IMR-90 (cell line): ENCODE measurements around the gene BCL2L11. TPM values are rescaled to one million over a fixed set of nuclear protein-coding genes. Genes with fewer than 3 reads are reported as not detected.

Experiments
- ATAC-seq: fragments of 200-7000 bp; cut with Tn5 transposase; 2 replicates; pipeline ENCODE4 v1.9.1; 2020; ENCODE audit warnings: low read depth, mild to moderate bottlenecking, moderate library complexity
- BruUV-seq: library from RNA; stranded (reverse); fragments of 400-500 nt; replicated peaks from 2 replicates; lab custom pipeline; 2021; lab: Mats Ljungman, UMichigan
- CTCF ChIA-PET: fragments of 300-600 bp; formaldehyde crosslinking; extraction: SDS; loops from one replicate; lab custom pipeline; 2021; ENCODE audit warnings: antibody characterized with exemption; lab: Yijun Ruan, JAX
- POLR2A ChIA-PET: fragments of 300-600 bp; sonication (Branson Sonifier 250); formaldehyde crosslinking; loops from one replicate; lab custom pipeline; 2022; ENCODE audit warnings: antibody characterized with exemption; ENCODE audit not compliant: unreplicated experiment; lab: Charles Lee
- DNase-seq: peaks from one replicate; pipeline ENCODE4 v3.0.0; 2013
- H2AFZ ChIP-seq: replicated peaks from 2 replicates; pipeline ENCODE3; 2013; ENCODE audit warnings: low read length, mild to moderate bottlenecking; ENCODE audit not compliant: poor library complexity
- H2AK5ac ChIP-seq: 2 replicates; pipeline ENCODE4 v1.6.1; 2013; ENCODE audit warnings: low read depth, low read length, inconsistent platforms
- H2AK9ac ChIP-seq: replicated peaks from 2 replicates; pipeline ENCODE3; 2013; ENCODE audit warnings: mild to moderate bottlenecking, low read depth, low read length, moderate library complexity; ENCODE audit not compliant: poor library complexity
- H2BK120ac ChIP-seq: 2 replicates; pipeline ENCODE4 v1.6.1; 2013; ENCODE audit warnings: low read depth, low read length, inconsistent platforms
- H2BK15ac ChIP-seq: 3 replicates; pipeline ENCODE4 v1.6.1; 2013; ENCODE audit warnings: low read depth, low read length, inconsistent platforms
- H2BK20ac ChIP-seq: 2 replicates; pipeline ENCODE4 v1.6.1; 2013; ENCODE audit warnings: low read depth, mild to moderate bottlenecking, inconsistent platforms, low read length, moderate library complexity
- H2BK5ac ChIP-seq: 2 replicates; pipeline ENCODE4 v1.6.1; 2013; ENCODE audit warnings: mild to moderate bottlenecking, low read depth, low read length, inconsistent platforms; ENCODE audit not compliant: poor library complexity, severe bottlenecking
- H3K14ac ChIP-seq: replicated peaks from 2 replicates; pipeline ENCODE4 v1.6.1; 2013; ENCODE audit warnings: low read depth, low read length, inconsistent platforms
- H3K18ac ChIP-seq: 2 replicates; pipeline ENCODE4 v1.6.1; 2013; ENCODE audit warnings: low read depth, low read length, control low read depth
- H3K23ac ChIP-seq: 2 replicates; pipeline ENCODE4 v1.6.1; 2013; ENCODE audit warnings: low read depth, low read length, inconsistent platforms
- H3K27ac ChIP-seq: 2 replicates; pipeline ENCODE4 v1.5.1; 2013; ENCODE audit warnings: mild to moderate bottlenecking, control low read depth, low read length; ENCODE audit not compliant: insufficient read depth
- H3K27me3 ChIP-seq: 2 replicates; pipeline ENCODE4 v1.6.1; 2013; ENCODE audit warnings: low read length; ENCODE audit not compliant: control insufficient read depth, insufficient read depth
- H3K36me3 ChIP-seq: 2 replicates; pipeline ENCODE4 v1.6.1; 2013; ENCODE audit warnings: low read length, mixed read lengths; ENCODE audit not compliant: control insufficient read depth, insufficient read depth
- H3K4ac ChIP-seq: 2 replicates; pipeline ENCODE4 v1.6.1; 2013; ENCODE audit warnings: low read depth, low read length, inconsistent platforms
- H3K4me1 ChIP-seq: 2 replicates; pipeline ENCODE4 v1.6.1; 2013; ENCODE audit warnings: low read length, mixed read lengths; ENCODE audit not compliant: control insufficient read depth, insufficient read depth
- H3K4me2 ChIP-seq: 2 replicates; pipeline ENCODE4 v1.6.1; 2013; ENCODE audit warnings: low read depth, mild to moderate bottlenecking, control low read depth, low read length, moderate library complexity
- H3K4me3 ChIP-seq: 2 replicates; pipeline ENCODE4 v1.5.1; 2013; ENCODE audit warnings: low read depth, mild to moderate bottlenecking, control low read depth, low read length, moderate library complexity; ENCODE audit not compliant: insufficient read depth
- H3K56ac ChIP-seq: 2 replicates; pipeline ENCODE4 v1.6.1; 2013; ENCODE audit warnings: low read length, inconsistent platforms; ENCODE audit not compliant: insufficient read depth; ENCODE audit errors: extremely low read depth
- H3K79me1 ChIP-seq, 2 experiments: 2 replicates each; pipeline ENCODE4 v1.6.1; 2013; ENCODE audit warnings: low read length in 2 of 2, inconsistent platforms in 1 of 2, low read depth in 1 of 2
- H3K9ac ChIP-seq: 2 replicates; pipeline ENCODE4 v1.6.1; 2013; ENCODE audit warnings: low read depth, low read length, control low read depth
- H3K9me1 ChIP-seq: 2 replicates; pipeline ENCODE4 v1.6.1; 2013; ENCODE audit warnings: low read length, inconsistent platforms; ENCODE audit not compliant: insufficient read depth
- H3K9me3 ChIP-seq: 2 replicates; pipeline ENCODE4 v1.6.1; 2013; ENCODE audit warnings: low read length; ENCODE audit not compliant: control insufficient read depth, insufficient read depth
- H4K20me1 ChIP-seq: 2 replicates; pipeline ENCODE4 v1.6.1; 2013; ENCODE audit warnings: low read length, inconsistent platforms; ENCODE audit not compliant: insufficient read depth
- H4K5ac ChIP-seq: 2 replicates; pipeline ENCODE4 v1.6.1; 2013; ENCODE audit warnings: mild to moderate bottlenecking, low read depth, low read length, control low read depth
- H4K8ac ChIP-seq, 2 experiments: 2 replicates each; pipeline ENCODE4 v1.6.1; 2013; ENCODE audit warnings: low read depth in 2 of 2, low read length in 2 of 2, control low read depth in 1 of 2, inconsistent platforms in 1 of 2
- H4K91ac ChIP-seq: 2 replicates; pipeline ENCODE4 v1.6.1; 2013; ENCODE audit warnings: low read depth, low read length, inconsistent platforms; ENCODE audit not compliant: insufficient read depth
- BHLHE40 ChIP-seq: fragments of 150-350 bp; IDR thresholded peaks from 2 replicates; pipeline ENCODE4 v1.6.1; 2016; ENCODE audit warnings: mild to moderate bottlenecking, low read depth, low read length
- CEBPB ChIP-seq: IDR thresholded peaks from 2 replicates; pipeline ENCODE4 v1.6.1; 2012; ENCODE audit warnings: low read depth, low read length, improper control_type of control experiment
- CHD1 ChIP-seq: IDR thresholded peaks from 2 replicates; pipeline ENCODE4 v1.6.1; 2012; ENCODE audit warnings: low read depth, low read length, improper control_type of control experiment
- FOS ChIP-seq: fragments of 150-350 bp; IDR thresholded peaks from 2 replicates; pipeline ENCODE4 v1.6.1; 2016; ENCODE audit warnings: low read depth, low read length
- MAFK ChIP-seq: IDR thresholded peaks from 2 replicates; pipeline ENCODE4 v1.6.1; 2012; ENCODE audit warnings: low read depth, low read length, improper control_type of control experiment
- MAZ ChIP-seq: IDR thresholded peaks from 2 replicates; pipeline ENCODE4 v1.6.1; 2012; ENCODE audit warnings: low read depth, mild to moderate bottlenecking, low read length, improper control_type of control experiment, moderate library complexity, borderline replicate concordance
- MXI1 ChIP-seq: IDR thresholded peaks from 2 replicates; pipeline ENCODE4 v1.6.1; 2012; ENCODE audit warnings: low read depth, mild to moderate bottlenecking, low read length, moderate library complexity, borderline replicate concordance
- NFE2L2 ChIP-seq: fragments of 150-350 bp; IDR thresholded peaks from 2 replicates; pipeline ENCODE4 v1.6.1; 2016; ENCODE audit warnings: low read depth, mild to moderate bottlenecking, low read length
- POLR2A ChIP-seq: IDR thresholded peaks from 2 replicates; pipeline ENCODE4 v1.6.1; 2012; ENCODE audit warnings: mild to moderate bottlenecking, low read depth, low read length
- RAD21 ChIP-seq: IDR thresholded peaks from 2 replicates; pipeline ENCODE4 v1.6.1; 2012; ENCODE audit warnings: low read length, improper control_type of control experiment
- RCOR1 ChIP-seq: IDR thresholded peaks from 2 replicates; pipeline ENCODE4 v1.6.1; 2012; ENCODE audit warnings: mild to moderate bottlenecking, low read length, improper control_type of control experiment; ENCODE audit not compliant: insufficient replicate concordance
- RFX5 ChIP-seq: IDR thresholded peaks from 2 replicates; pipeline ENCODE4 v1.8.0; 2012; ENCODE audit warnings: low read depth, mild to moderate bottlenecking, low read length, moderate library complexity
- WGBS, 2 experiments: methylation state at CpG; one replicate each; pipeline versions ENCODE4 v1.1.5 to v1.1.7; 2013; ENCODE audit warnings: missing lambda C conversion rate in 2 of 2; ENCODE audit not compliant: insufficient read length in 1 of 2; ENCODE audit errors: extremely low coverage in 2 of 2; 5-methylcytosine and 5-hydroxymethylcytosine counted together
- dilution Hi-C: fragments of 300-500 bp; cut with HindIII; formaldehyde crosslinking; loops from one replicate; pipeline ENCODE4 v1.14.3; 2018; ENCODE audit warnings: low sequenced_read_pairs; ENCODE audit not compliant: unreplicated experiment
- in situ Hi-C: fragments of 300-500 bp; cut with MboI; formaldehyde crosslinking; loops from 3 replicates; pipeline ENCODE4 v1.14.3; 2019; ENCODE audit warnings: low sequenced_read_pairs, inconsistent platforms, mixed read lengths
- intact Hi-C: fragments of 100-400 bp; cut with micrococcal nuclease; formaldehyde crosslinking; loops from 2 replicates; pipeline ENCODE4 v1.10.0; 2022
- polyA plus RNA-seq, 3 experiments: library from polyadenylated mRNA; depleted of rRNA; stranded (reverse); fragments of >200 nt; gene quantifications; 2 replicates each; pipeline ENCODE4 v1.2.3, GENCODE V29; 2012; ENCODE audit warnings: low replicate concordance in 1 of 3
- total RNA-seq: library from RNA; depleted of rRNA; stranded (reverse); fragments of >200 nt; gene quantifications from 2 replicates; pipeline ENCODE4 v1.2.3, GENCODE V29; 2012
- TF ChIP-seq, protein P1 (sequence below): fragments of 150-350 bp; IDR thresholded peaks from 2 replicates; pipeline ENCODE4 v1.6.1; 2017; ENCODE audit warnings: mild to moderate bottlenecking, antibody characterized with exemption, low read length, low read depth
- TF ChIP-seq, protein P2 (sequence below): conservative IDR thresholded peaks from 2 replicates; pipeline ENCODE4 v1.5.1; 2012; ENCODE audit warnings: mild to moderate bottlenecking, low read depth, low read length, improper control_type of control experiment
- TF ChIP-seq, protein P3 (sequence below): fragments of 150-350 bp; IDR thresholded peaks from 2 replicates; pipeline ENCODE4 v1.6.1; 2016; ENCODE audit warnings: low read depth, mild to moderate bottlenecking, low read length, moderate library complexity, borderline replicate concordance

BCL2L11 gene
- total and polyA plus RNA-seq, 2 of the 4 experiments (the other 2 are of a cell fraction) = 1.1 to 1.7 TPM

DNA sequence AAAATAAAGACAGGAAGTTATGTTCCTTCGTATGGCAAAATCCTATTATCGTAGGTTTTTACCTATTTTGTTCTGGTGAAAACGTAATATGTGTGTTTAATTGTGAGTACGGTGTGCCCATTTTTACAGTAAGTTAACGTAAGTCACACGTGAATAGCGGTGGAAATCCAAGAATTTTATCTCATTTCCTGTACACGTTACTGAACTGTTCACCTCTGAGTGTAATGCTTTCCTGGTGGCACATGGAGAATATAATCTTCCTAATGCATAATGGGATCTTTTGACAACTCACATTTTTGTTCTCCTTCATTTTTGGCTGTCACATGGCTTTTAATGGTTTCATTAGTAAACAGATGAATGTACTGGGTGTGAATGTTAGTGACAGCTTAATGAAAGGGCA lies 28.2 kb downstream of the BCL2L11 start:
- Histone ChIP-seq H3K27ac (no peak overlapping the region), H2AK9ac (no peak overlapping the region), H2BK120ac (no peak overlapping the region), H2AK5ac (no peak overlapping the region), H3K14ac (no peak overlapping the region), H4K8ac (no peak overlapping the region), H3K4me1 (no peaks in the 10 kb centered on the region), H3K4ac (no peak overlapping the region), H4K91ac (no peak overlapping the region), H2BK15ac (no peak overlapping the region; the same call in 2 of the 3 replicates), H4K5ac (no peak overlapping the region), H3K79me1 (no peaks in the 10 kb centered on the region), H3K9ac (no peak overlapping the region), H3K23ac (no peak overlapping the region), H2BK20ac (no peak overlapping the region), H3K4me3 (no peak overlapping the region), H3K18ac (no peak overlapping the region), H3K4me2 (no peak overlapping the region), H4K20me1 (no peaks in the 10 kb centered on the region), H3K9me1 (no peaks in the 10 kb centered on the region), H3K56ac (no peak overlapping the region), H3K36me3 (peaks cover 7% of the 10 kb centered on the region), H2BK5ac (no peak overlapping the region), H3K27me3 (no peaks in the 10 kb centered on the region), H3K9me3 (no peaks in the 10 kb centered on the region), H2AFZ (no peak overlapping the region)
- POLR2A ChIA-PET = no interaction called here
- no TSS peak for BruUV-seq
- dilution Hi-C loops (no loop called here), in situ Hi-C loops (no loop called here), intact Hi-C loops (loop anchor here (5.0 kb wide), 1 partner anchor 58 kb away; no protein-coding TSS in a partner anchor)
- CTCF ChIA-PET = no interaction called here
- DNase-seq (no peak), ATAC-seq (no peak)
- TF ChIP-seq NFE2L2 (no peak), MAZ (no peak), RFX5 (no peak), CEBPB (no peak), RCOR1 (no peak), POLR2A (no peak), BHLHE40 (no peak), FOS (no peak), CHD1 (no peak), MAFK (no peak), RAD21 (no peak), MXI1 (no peak)
- TF ChIP-seq, protein P1, sequence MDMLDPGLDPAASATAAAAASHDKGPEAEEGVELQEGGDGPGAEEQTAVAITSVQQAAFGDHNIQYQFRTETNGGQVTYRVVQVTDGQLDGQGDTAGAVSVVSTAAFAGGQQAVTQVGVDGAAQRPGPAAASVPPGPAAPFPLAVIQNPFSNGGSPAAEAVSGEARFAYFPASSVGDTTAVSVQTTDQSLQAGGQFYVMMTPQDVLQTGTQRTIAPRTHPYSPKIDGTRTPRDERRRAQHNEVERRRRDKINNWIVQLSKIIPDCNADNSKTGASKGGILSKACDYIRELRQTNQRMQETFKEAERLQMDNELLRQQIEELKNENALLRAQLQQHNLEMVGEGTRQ = no peak
- TF ChIP-seq, protein P2, sequence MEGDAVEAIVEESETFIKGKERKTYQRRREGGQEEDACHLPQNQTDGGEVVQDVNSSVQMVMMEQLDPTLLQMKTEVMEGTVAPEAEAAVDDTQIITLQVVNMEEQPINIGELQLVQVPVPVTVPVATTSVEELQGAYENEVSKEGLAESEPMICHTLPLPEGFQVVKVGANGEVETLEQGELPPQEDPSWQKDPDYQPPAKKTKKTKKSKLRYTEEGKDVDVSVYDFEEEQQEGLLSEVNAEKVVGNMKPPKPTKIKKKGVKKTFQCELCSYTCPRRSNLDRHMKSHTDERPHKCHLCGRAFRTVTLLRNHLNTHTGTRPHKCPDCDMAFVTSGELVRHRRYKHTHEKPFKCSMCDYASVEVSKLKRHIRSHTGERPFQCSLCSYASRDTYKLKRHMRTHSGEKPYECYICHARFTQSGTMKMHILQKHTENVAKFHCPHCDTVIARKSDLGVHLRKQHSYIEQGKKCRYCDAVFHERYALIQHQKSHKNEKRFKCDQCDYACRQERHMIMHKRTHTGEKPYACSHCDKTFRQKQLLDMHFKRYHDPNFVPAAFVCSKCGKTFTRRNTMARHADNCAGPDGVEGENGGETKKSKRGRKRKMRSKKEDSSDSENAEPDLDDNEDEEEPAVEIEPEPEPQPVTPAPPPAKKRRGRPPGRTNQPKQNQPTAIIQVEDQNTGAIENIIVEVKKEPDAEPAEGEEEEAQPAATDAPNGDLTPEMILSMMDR = no peak
- TF ChIP-seq, protein P3, sequence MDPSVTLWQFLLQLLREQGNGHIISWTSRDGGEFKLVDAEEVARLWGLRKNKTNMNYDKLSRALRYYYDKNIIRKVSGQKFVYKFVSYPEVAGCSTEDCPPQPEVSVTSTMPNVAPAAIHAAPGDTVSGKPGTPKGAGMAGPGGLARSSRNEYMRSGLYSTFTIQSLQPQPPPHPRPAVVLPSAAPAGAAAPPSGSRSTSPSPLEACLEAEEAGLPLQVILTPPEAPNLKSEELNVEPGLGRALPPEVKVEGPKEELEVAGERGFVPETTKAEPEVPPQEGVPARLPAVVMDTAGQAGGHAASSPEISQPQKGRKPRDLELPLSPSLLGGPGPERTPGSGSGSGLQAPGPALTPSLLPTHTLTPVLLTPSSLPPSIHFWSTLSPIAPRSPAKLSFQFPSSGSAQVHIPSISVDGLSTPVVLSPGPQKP = no peak
- 91% methylated on average over 4 of the region's 8 CpGs; no CpG with 5 or more reads in 1 of the 2 experiments for WGBS, 2 experiments
